Activated naive CD4-positive, alpha-beta T cell (primary cell): ENCODE data around the gene SNAP23.
A peak's percentile ranks its signal among the peaks of the same experiment; 100 is the strongest.

Experiments used
- DNase-seq, 4 experiments: peaks; one replicate each; lab custom pipeline; 2025; lab: John Stamatoyannopoulos, UW

SNAP23 gene

GRCh38 chr15:42495361-42496212 is at the start of gene SNAP23:
SNAP23 (plus strand) TSS chr15:42495634; CDS start chr15:42511847, 16,213 bp downstream.
- peak; percentile 32 to 70 (median 56) for DNase-seq

- DNase-seq = no peak
These were observed 47.8 kb upstream of the SNAP23 start for GRCh38 chr15:42447599-42447998.

DNA sequence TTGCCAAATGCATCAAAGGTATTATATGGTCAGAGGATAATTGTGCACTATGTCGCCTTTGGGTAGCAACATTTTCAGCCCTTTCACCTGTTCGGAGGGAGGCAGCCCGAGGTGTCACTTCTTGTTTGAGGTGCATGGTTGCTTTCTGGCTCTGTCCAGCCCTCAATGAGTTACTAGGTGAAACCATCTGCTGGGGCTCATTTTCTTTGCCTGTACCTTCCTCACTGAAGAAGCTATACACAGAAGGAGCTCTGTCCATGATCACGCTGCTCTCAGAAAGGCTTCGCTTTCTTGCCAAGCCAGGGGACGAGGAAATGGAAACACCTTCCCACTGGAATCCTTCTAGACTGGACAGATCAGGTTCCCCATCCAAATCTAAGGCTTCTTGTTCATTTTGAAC is 47.2 kb upstream of the SNAP23 start:
- no peak for DNase-seq

GRCh38 chr15:42449770-42450424 is 45.5 kb upstream of the SNAP23 start:
- DNase-seq = no peak

- no peak for DNase-seq
These were observed 45.0 kb upstream of the SNAP23 start for GRCh38 chr15:42450425-42450790.

- DNase-seq = no peak
These were observed 41.6 kb upstream of the SNAP23 start for GRCh38 chr15:42453826-42454225.

GRCh38 chr15:42456531-42456930 is 38.9 kb upstream of the SNAP23 start:
- no peak for DNase-seq

GRCh38 chr15:42456971-42457370 is 38.5 kb upstream of the SNAP23 start:
- DNase-seq = no peak

DNA sequence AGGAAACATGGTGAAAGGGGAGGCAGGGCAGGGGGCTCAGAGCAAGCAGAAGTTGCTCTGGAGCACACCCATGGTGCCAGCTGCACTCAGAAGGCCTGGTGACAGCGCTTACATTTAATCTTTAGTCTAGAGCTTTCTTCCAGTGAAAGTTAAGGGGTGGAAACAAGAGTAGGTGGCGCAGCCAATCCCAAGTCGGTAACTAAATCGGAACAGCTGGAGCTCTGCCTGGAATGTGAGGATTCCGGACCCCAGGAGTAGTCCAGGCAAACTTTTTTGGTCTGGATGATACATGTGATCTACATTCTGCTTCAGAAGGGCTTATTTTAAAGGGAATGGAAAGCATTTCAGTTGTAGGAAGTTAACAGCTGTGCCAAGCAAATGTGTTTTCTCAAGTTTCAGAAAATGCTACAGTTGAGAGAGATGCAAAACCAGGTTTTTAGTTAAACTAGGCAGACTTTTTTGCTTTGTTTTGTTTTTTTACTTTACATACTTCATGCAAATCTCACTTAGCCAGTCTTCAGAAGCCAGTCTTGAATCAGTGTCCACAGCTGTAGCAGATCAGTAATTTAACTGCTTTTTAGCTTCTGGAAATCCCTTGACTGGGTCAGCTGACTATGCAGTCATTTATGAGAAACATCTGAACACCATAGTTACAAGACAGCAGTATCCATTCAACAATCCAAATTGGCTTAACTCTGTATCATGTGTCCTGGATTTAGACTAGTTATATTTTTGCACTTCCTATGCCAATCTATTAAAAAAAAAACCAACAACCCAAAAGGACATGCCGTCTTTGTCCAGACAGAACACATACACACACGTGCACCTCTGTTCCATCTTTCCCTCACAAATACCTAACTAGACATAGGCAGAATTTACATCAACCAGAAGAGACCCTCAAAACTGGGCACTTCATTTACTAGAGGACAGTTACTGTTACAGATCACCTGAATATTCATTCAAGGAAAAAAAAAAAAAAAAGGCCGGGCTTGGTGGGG is 37.7 kb upstream of the SNAP23 start:
- DNase-seq = no peak

GRCh38 chr15:42461261-42461660 is 34.2 kb upstream of the SNAP23 start:
- DNase-seq = no peak

DNA sequence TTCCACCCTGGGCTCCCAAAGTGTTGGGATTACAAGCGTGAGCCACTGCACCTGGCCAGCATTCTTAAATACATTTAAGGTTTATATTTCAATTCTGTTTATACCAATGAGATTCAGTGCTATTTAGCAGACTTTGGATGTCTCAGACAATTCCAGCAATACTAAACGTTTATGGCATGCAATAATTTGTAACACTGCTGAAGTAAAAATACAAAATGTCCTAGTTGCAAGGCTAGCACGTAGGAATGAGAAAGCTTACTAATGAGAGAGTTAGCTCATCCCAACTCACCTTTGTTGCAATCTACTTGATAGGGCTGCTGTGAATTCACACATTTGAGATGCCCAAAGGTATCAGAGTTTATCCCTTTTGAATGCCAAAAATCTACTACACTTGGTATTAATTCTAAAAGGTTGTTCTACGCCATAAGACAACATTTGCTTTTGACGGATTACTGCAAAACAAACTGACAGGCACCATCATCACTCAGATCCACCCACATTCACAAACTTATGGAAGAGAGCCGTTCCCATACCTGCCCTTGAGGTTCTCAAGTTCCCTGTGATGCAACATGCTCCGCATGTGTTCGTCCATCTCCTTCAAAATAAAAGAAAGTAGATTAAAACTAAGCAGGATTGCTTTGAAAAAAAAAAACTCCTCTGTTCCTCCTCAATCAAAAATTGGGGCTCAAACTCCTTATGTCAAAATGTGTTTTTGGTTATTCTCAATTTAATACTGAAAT is 29.7 kb upstream of the SNAP23 start:
- no peak for DNase-seq

DNA sequence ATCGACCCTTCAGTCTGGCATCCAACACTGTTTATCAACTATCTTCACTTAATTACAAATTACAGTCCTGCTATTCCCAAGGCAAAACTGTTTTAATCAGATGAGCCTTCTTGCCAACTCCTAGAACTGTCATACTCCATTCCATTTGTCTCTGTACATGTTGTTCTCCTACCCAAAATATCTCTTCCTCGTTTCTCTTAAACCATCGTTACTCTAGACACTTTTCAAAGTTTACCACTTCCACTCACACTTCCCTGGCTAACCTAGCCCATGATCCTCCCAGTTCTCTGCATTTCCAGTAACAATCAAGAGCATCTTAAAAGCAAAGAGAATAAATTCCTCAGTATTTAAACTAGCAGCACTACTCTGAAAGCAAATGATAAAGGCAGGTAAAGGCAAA is 24.4 kb upstream of the SNAP23 start:
- no peak for DNase-seq

- no peak for DNase-seq
These were observed 20.6 kb upstream of the SNAP23 start for GRCh38 chr15:42474827-42475226.

- DNase-seq = no peak
These were observed 12.7 kb upstream of the SNAP23 start for GRCh38 chr15:42482701-42483100.

- DNase-seq = no peak
These were observed 11.8 kb upstream of the SNAP23 start for GRCh38 chr15:42483677-42484076.

DNA sequence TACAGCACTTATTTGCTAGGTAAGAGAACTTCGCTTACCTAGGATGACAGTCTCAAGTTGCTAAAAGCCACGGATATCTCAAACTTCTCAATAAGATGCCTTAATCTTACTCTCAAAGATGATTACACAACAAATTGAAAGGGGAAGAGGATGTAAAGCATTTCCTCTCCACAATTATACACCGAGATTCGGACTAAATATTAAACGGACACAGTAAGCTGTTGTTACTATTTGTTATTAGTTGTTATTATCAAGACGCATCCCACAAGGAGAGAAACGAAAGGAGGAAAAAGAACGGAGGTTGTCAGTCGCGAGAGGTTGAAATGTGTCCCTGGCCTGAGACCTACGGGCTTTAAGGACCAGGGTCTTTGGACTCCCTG is 5.2 kb upstream of the SNAP23 start:
- no peak for DNase-seq

DNA sequence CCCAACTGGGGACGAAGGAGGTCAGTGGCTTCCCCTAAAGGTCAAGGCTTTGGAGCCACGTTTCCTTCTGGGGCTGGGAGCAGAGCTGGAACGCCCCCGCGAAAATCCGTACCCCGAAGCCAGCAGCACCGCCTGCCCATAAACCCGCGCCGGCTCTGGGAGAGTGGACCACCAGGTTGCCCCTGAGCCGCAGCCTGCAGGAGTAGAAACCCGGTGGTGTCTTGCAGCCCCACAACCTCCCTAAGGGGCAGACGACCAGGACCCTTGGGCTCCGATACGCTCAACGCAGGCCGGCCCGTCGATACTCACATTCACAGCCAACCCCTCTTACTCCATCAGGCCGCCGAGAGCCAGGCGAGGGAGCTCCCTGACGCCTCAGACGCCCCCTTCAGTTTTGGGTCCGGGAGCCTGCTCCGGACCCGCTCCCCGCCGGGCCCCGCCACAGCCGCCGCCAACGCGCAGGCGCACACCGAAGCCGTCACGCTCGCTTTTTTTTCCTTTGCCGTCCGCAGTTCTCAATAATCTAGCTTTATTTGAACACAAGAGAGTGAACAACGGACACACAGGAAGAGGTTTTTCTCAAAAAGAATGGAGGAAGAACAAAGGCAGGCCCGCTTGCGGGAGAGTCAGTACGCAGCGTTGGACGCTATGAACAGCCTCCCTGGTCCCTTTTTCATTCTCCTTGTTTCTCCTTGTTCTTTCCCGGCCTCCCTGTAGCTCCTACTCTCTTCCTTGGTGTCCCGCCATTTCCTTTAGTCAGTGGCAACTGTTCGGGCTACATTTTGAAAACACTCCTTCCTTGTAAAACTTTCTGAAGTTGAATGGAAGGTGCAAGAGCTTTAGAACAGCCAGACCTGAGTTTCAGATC is 4.5 kb upstream of the SNAP23 start, which contains the start of gene ZNF106:
TSS of gene ZNF106 (minus strand) at position 471 of the 868 bp plus-strand sequence. CDS start 18,852 bp downstream, outside the sequence.
- DNase-seq = peak; percentile 64 to 78 (median 69)

DNA sequence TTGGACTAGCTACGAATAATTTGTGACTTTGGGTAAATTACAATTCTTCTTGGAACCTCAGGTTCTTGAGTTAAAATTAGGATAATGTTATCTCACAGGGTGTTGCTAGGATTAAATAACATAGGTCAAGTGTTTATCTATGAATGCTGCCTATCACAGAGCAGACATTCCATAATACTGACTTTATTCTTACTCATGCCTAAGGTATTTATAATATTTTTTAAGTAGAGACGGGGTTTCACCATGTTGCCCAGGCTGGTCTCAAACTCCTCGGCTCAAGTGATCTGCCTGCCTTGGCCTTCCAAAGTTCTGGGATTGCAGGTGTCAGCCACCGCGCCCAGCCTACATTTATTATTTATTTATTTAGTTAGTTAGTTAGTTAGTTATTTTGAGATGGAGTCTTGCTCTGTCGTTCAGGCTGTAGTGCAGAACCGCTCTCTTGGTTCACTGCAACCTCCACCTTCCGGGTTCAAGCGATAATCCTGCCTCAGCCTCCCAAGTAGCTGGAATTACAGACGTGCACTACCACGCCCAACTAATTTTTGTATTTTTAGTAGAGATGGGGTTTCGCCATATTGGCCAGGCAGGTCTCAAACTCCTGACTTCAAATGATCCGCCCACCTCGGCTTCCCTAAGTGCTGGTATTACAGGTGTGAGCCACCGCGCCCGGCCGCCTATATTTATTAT is 3.8 kb upstream of the SNAP23 start:
- DNase-seq = no peak

GRCh38 chr15:42493679-42494078 is 1.8 kb upstream of the SNAP23 start:
- no peak for DNase-seq

DNA sequence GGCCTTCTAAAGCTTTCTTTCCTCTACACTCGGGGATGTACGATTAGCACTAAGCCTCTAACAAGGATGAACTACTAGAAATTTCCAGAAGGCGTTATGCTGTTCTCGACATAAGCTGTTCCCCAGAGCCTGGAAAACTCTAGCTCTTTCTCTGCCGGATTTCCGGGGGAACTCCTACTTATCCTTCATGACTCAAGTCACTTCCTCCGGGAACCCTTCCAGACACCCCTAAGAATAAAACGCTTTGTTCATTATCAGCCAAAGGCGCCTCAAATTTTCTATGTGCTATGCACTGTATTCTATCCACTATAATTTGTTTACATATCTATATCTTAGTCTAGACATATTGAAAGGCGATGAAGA is 455 bp upstream of the SNAP23 start:
- no peak for DNase-seq
